ENCODE measurements around the gene ATXN10. TPM values are rescaled to one million over a fixed set of nuclear protein-coding genes. Genes with fewer than 3 reads are reported as not detected.

Gene ATXN10
- total RNA-seq, 2 experiments from 2014 or later = 43.8 to 48.0 TPM

- H3K9me3 ChIP-seq (ENCODE audit: control insufficient read depth in 1 of 2, insufficient read depth in 1 of 2, low read length in 2 of 2) = no peaks in the 10 kb centered on the region
These were observed 46.8 kb downstream of the ATXN10 start for GRCh38 chr22:45718391-45718790.

GRCh38 chr22:45720839-45721378 is 49.3 kb downstream of the ATXN10 start:
- H3K27me3 Mint-ChIP-seq = no peaks in the 10 kb centered on the region
- H3K9me3 ChIP-seq (ENCODE audit: control insufficient read depth in 1 of 2, insufficient read depth in 1 of 2, low read length in 2 of 2) = no peaks in the 10 kb centered on the region
- no peaks in the 10 kb centered on the region for H3K4me1 ChIP-seq (ENCODE audit: insufficient read depth, low read length)
- H3K27ac Mint-ChIP-seq = no peak overlapping the region
- no peaks in the 10 kb centered on the region for H3K9me3 Mint-ChIP-seq
- H3K36me3 Mint-ChIP-seq (ENCODE audit: low read depth) = peaks cover 74% of the 10 kb centered on the region
- no peak for ATAC-seq (ENCODE audit: poor library complexity)
- no peak overlapping the region for H3K4me3 ChIP-seq (ENCODE audit: low read length)
- DNase-seq = no peak
- ChIA-PET CTCF (no interaction called here), POLR2A (no interaction called here)
- TF ChIP-seq CTCF (IDR thresholded peaks at IDR 0.05) = no peak
- H3K27ac ChIP-seq (ENCODE audit: low read depth in 1 of 2, low read length in 2 of 2) = no peak overlapping the region
- peaks cover 43% of the 10 kb centered on the region for H3K36me3 ChIP-seq (ENCODE audit: insufficient read depth, low read length)
- intact Hi-C loops (cut with DNase I, micrococcal nuclease) = no loop called here
- H3K27me3 ChIP-seq (ENCODE audit: control insufficient read depth in 1 of 2, insufficient read depth in 2 of 2, low read length in 2 of 2) = no peaks in the 10 kb centered on the region
- no peak overlapping the region for H3K4me3 Mint-ChIP-seq
- peaks cover 38% of the 10 kb centered on the region for H3K4me1 Mint-ChIP-seq (ENCODE audit: low read depth)

More at GRCh38 chr22:45718391-45718790, 46.8 kb downstream of the ATXN10 start:
- TF ChIP-seq CTCF (IDR thresholded peaks at IDR 0.05) = no peak
- Mint-ChIP-seq H3K4me1 (ENCODE audit: low read depth) (peaks cover 16% of the 10 kb centered on the region), H3K27ac (no peak overlapping the region), H3K4me3 (no peak overlapping the region), H3K27me3 (no peaks in the 10 kb centered on the region), H3K36me3 (ENCODE audit: low read depth) (peaks cover 78% of the 10 kb centered on the region), H3K9me3 (no peaks in the 10 kb centered on the region)
- H3K27me3 ChIP-seq (ENCODE audit: control insufficient read depth in 1 of 2, insufficient read depth in 2 of 2, low read length in 2 of 2) = no peaks in the 10 kb centered on the region
- H3K4me3 ChIP-seq (ENCODE audit: low read length) = no peak overlapping the region
- H3K27ac ChIP-seq (ENCODE audit: low read depth in 1 of 2, low read length in 2 of 2) = no peak overlapping the region
- POLR2A ChIA-PET = no interaction called here
- intact Hi-C loops (cut with DNase I, micrococcal nuclease) = no loop called here
- no peak for DNase-seq
- ATAC-seq (ENCODE audit: poor library complexity) = no peak
- CTCF ChIA-PET = no interaction called here
- peaks cover 45% of the 10 kb centered on the region for H3K36me3 ChIP-seq (ENCODE audit: insufficient read depth, low read length)
- no peaks in the 10 kb centered on the region for H3K4me1 ChIP-seq (ENCODE audit: insufficient read depth, low read length)

GRCh38 chr22:45722006-45722405 is 50.4 kb downstream of the ATXN10 start:
- peaks cover 44% of the 10 kb centered on the region for H3K4me1 Mint-ChIP-seq (ENCODE audit: low read depth)

More at GRCh38 chr22:45722006-45722405, 50.4 kb downstream of the ATXN10 start:
- H3K4me3 ChIP-seq (ENCODE audit: low read length) = no peak overlapping the region
- H3K9me3 ChIP-seq (ENCODE audit: control insufficient read depth in 1 of 2, insufficient read depth in 1 of 2, low read length in 2 of 2) = no peaks in the 10 kb centered on the region
- no peak for DNase-seq
- Mint-ChIP-seq H3K36me3 (ENCODE audit: low read depth) (peaks cover 68% of the 10 kb centered on the region), H3K27me3 (no peaks in the 10 kb centered on the region), H3K27ac (no peak overlapping the region), H3K9me3 (no peaks in the 10 kb centered on the region), H3K4me3 (no peak overlapping the region)
- TF ChIP-seq CTCF (IDR thresholded peaks at IDR 0.05) = no peak
- H3K27ac ChIP-seq (ENCODE audit: low read depth in 1 of 2, low read length in 2 of 2) = no peak overlapping the region
- no peak for ATAC-seq (ENCODE audit: poor library complexity)
- CTCF ChIA-PET = interaction anchor here (1.1 kb wide), 1 partner anchor 12 kb away, joined by 3 read pairs; no protein-coding TSS in a partner anchor
- no peaks in the 10 kb centered on the region for H3K27me3 ChIP-seq (ENCODE audit: control insufficient read depth in 1 of 2, insufficient read depth in 2 of 2, low read length in 2 of 2)
- no peaks in the 10 kb centered on the region for H3K4me1 ChIP-seq (ENCODE audit: insufficient read depth, low read length)
- H3K36me3 ChIP-seq (ENCODE audit: insufficient read depth, low read length) = peaks cover 42% of the 10 kb centered on the region
- intact Hi-C loops (cut with DNase I, micrococcal nuclease) = no loop called here
- POLR2A ChIA-PET = no interaction called here
